GM12892 (cell line): ENCODE results near the gene TNFAIP8L1.

ENCODE experiments used
- POLR2A ChIP-seq: IDR thresholded peaks from 2 replicates; pipeline ENCODE4 v1.6.1; 2011; ENCODE audit warnings: low read depth, low read length, control low read depth
- POLR2AphosphoS5 ChIP-seq: IDR thresholded peaks from 2 replicates; pipeline ENCODE4 v1.6.1; 2011; ENCODE audit warnings: low read depth, low read length, control low read depth
- TAF1 ChIP-seq: IDR thresholded peaks from 2 replicates; pipeline ENCODE4 v1.6.1; 2011; ENCODE audit warnings: low read depth, mild to moderate bottlenecking, control low read depth, low read length, borderline replicate concordance

GRCh38 chr19:4613254-4613751 is 26.0 kb upstream of the TNFAIP8L1 start:
- TF ChIP-seq POLR2A (no peak), POLR2AphosphoS5 (no peak), TAF1 (no peak)
